GM21717 (cell line): ENCODE data around the gene CELSR1.

ENCODE experiments used
- ATAC-seq: cut with Tn5 transposase; IDR thresholded peaks from one replicate; pipeline ENCODE4 v1.9.1; 2021; ENCODE audit warnings: mild to moderate bottlenecking, moderate library complexity; ENCODE audit not compliant: unreplicated experiment

CELSR1 gene

DNA sequence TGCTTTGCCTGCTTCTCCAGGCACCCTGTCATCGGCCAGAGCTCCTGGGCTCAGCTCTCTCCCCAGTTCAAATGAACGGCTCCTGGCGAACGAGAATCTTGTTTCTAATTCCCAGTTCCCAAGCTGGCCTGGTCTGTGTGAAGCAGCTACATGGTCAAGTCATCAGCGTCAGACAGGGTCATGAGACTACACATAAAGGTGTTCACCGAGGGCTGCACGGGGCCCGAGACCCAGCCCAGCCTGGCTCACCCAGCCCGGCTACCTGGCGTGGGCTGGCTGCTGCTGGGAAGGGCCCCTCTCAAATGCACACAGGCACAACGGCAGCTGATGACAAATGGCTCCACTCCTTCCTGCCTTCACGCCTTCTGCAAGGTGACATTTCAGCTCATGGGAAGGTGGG lies 14.6 kb upstream of the CELSR1 start:
- no peak for ATAC-seq

DNA sequence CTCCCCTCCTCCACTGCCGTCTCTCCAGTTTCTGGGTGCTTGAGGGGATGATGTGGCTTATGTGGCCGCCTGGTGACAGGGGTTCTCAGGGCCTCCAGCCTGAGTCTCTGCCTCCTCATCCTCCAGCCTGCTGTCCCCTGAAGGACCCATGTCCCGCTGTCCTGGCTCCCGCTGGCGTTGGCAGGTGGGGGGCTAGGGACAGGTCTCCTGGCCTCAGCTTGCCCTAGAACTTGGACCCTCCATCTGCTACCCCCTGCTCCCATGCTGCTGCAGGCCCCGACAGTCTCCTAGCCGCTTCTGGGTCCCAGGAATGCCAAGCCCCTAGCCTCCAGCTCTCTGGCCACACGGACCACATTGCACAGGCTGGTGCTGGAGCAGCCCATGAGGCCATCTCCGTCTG lies 13.9 kb upstream of the CELSR1 start:
- ATAC-seq = no peak

DNA sequence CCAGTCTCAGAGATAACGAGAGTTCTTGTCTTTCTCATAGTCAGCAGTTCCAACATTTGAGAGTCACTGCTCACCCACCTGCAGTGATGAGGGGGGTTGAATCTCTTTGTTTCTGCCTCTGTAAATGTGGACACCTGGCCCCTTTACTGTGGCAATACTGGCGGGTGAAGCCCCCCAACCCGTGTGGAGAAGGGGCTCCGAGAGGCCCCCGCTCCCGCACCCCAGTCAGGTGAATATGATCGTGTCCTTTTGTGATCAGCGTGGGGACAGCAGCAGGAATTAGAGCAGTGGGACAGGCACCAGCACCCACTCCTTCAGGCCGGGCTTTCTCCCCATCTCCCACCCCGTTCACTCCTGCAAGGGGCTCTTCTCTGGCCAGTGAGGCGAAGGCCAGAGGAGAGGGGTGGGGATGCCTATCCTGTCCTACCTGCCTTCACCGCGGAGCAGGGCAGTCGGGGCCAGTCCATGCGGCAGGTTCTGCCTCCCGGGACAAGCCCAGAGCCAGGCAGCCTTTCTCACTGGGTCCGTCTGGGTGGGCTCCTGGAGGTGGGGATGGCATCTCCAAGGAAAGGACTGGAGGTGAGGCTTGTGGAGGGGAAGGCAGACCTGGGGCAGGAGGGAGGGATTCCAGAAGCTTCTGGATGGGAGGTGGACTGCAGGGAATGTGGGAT lies 12.7 kb upstream of the CELSR1 start:
- no peak for ATAC-seq

DNA sequence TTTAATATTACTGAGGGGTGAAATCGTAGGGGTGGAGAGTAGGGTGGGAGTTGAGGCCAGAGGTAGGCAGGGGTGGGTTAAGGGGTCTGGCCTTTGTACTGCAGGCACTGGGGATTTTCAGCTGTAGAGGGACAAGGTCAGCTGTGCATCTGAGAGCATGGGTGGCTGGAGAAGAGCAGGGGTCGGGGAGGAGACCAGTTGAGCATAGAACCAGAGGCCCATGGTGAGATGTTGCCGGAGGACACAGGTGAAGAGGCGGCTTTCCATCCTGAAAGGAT lies 12.1 kb upstream of the CELSR1 start:
- ATAC-seq = no peak

DNA sequence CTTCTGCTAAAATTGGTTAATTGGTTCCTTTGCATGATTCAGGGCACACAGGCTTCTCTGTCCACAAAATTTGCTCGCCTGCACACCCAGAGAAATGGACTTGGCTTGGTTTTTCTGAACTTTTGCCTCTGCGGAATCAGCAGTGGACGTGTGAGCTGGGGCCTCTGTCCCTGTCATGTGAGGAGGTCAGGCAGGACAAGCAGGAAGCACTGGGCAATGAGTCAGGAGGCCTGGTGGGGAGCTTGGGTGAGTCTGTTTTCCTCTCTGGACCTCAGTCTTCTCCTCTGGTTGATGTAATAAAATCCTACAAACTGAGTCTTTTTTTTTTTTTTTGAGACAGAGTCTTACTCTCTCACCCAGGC lies 10.4 kb upstream of the CELSR1 start:
- ATAC-seq = no peak

DNA sequence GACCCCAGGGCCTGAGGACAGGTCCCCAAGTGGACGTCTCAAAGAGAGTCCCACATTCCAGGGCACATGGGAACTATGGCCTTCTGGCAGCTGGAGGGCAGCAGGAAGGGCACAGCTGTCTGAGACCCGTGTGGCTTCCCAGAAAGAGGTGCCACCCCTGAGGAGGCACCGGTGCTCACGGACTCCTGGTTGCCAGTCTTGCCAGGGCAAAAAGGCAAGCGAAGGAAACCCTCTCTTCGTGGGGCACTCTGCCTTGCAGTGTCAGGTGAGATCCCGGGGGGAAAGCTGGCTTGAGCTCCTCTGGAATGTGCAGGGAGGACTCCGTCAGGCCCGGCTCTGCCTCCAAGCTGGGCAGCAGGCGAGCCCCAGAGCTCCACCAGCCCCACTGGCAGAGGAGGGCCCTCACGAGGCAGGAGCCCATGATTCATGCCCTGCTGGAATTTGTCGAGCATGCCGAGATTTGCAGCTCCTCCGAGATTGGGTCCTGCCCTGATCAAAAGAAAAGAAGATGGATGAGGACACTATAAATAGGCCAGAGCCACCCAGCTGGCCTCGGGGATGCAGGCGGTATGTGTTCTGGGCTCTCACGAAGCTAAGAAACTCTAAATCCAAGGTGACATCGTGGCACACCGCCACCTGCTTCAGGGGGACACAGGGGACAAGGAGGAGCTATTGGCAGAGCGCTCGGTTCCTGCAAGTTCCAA lies 9.9 kb upstream of the CELSR1 start:
- ATAC-seq = no peak

GRCh38 chr22:46546466-46547178 lies 9.2 kb upstream of the CELSR1 start:
- ATAC-seq = no peak

GRCh38 chr22:46545086-46545792 lies 7.8 kb upstream of the CELSR1 start:
- ATAC-seq = no peak

GRCh38 chr22:46542011-46542985 lies 4.9 kb upstream of the CELSR1 start:
- peak; percentile 58 for ATAC-seq

GRCh38 chr22:46541536-46541935 lies 4.1 kb upstream of the CELSR1 start:
- ATAC-seq = no peak

GRCh38 chr22:46540874-46541273 lies 3.5 kb upstream of the CELSR1 start:
- no peak for ATAC-seq

DNA sequence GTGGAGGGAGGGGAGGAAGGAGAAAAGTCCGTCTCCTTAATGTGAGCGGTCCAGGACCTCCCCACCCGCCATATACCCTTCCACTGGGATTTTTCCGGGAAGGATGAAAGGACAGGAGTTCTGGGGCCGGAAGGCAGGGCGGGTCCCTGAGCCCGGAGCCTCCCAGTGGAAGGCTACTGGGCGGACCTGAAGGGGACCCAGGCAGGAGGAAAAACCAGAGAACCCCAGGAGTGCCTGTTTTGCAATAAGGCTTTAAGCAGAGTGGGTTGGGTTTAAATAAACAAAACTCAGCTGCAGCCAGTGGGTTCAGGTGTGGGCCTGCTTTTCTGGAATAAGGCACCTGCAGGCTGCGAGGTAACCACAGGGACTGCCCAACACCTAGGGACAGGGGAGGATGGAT lies 1.7 kb upstream of the CELSR1 start:
- no peak for ATAC-seq

DNA sequence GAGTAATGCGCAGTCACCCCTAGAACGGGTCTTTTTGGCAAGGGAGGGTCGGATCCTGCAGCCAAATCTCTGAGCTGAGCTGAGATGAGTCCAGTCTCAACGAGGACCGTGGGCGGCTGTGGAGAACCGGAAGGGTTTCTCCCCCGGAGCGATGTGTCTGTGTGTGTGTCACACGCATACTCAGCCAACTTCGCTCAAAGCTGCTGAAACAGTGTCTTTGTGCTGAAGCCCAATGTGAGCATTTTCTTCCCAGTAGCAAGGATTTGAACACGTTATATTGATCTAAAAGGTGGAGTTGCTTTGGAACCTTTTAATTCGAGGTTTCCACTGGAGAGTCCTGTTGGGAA lies 1.4 kb upstream of the CELSR1 start:
- ATAC-seq = no peak

DNA sequence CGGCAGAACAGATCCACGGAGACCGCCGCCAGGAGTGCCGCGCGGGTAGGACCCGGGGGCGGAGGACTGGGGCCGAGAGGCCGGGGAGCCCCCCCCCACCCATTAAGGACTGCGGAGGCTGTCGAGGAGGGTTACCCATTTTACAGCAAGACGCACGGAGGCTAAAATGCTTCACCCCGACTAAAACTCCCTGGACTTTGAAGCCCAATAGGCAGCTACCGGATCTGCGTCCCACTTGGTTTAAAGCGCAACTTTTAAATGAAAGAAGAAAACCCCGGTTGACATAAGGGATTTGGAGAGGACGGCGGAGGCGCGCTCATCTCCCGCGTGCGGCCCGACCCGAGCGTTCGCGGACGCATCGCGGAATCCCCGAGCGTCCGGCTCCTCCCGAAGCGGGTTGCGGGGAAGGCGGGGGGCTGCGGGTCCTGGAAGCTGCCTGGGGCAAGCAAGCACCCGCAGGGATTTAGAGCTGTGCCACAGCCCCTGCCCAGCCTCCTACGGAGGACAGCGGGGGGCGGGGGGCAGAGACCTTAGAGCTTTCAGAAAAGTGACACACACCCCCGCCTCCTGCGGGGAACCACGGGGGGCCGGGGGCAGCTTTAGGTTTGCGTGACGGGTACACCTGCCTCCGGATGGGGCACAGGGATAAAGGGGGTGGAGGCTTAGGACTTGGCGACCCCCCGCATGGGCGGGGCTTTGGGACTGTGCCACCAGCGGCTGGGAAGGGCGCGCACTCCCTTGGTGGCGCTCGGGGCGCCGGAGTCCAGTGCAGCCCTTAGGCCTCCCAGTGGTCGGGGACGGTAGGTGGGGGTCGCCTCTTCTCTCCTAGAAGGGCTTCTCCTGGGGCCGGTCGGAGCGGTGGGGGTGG lies 760 bp upstream of the CELSR1 start:
- no peak for ATAC-seq

- no peak for ATAC-seq
These were observed 739 bp downstream of the CELSR1 start for GRCh38 chr22:46536537-46537224.

- ATAC-seq = no peak
These were observed 1.4 kb downstream of the CELSR1 start for GRCh38 chr22:46535876-46536536.

DNA sequence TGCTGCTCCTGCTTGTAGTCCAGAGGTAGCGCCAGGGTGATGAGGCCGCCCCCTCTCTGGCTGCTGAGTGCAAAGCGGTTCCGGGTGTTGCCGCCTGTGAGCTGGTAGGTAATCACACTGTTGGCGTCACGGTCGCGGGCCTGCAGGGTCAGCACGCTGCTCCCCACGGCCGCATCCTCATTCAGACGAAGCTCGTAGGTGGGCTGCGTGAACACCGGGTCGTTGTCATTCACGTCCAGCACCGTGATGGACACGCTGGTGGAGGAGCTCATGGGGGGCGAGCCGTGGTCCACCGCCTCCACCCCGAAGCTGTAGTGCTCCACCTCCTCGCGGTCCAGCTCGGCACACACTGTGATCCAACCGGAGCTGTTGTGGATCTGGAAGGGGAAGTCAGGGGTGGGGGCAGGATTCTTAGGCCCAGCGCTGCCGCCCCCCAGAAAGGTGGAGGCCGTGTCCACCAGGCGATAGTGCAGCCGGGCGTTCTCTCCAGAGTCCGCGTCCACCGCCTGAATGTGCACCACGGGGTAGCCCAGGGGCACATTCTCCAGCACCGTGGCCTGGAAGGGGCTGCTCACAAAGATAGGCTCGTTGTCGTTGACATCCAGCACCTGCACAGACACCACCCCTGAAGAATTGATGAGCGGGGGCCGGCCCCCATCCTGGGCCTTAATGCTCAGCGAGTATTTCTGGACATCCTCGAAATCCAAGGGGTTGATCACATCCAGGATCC lies 2.4 kb downstream of the CELSR1 start:
- ATAC-seq = no peak

GRCh38 chr22:46534177-46534776 lies 3.1 kb downstream of the CELSR1 start:
- no peak for ATAC-seq
